Upper lobe of left lung (tissue), 4 donors: ENCODE measurements around the gene PRR5L.

Experiments
- CTCF ChIP-seq, 6 experiments: fragments of 450-650 bp in 4 of 6; fragments of 200-600 bp in 2 of 6; sonication (generic) in 2 of 6; IDR thresholded peaks; one replicate each; pipeline ENCODE4 v1.5.1; 2016 to 2019; ENCODE audit warnings: antibody characterized with exemption in 6 of 6
- EP300 ChIP-seq, 4 donors: sonication (generic); formaldehyde crosslinking; IDR thresholded peaks; one replicate each; pipeline ENCODE4 v1.5.1; 2017; ENCODE audit warnings: antibody characterized with exemption in 4 of 4, control low read depth in 2 of 4
- POLR2A ChIP-seq, 4 donors: fragments of 450-650 bp; IDR thresholded peaks; one replicate each; pipeline ENCODE4 v1.5.1; 2016 to 2017; ENCODE audit warnings: antibody characterized with exemption in 4 of 4, mild to moderate bottlenecking in 2 of 4
- POLR2AphosphoS5 ChIP-seq, 2 donors: sonication (generic); formaldehyde crosslinking; IDR thresholded peaks; one replicate each; pipeline ENCODE4 v1.5.1; 2017; ENCODE audit warnings: antibody characterized with exemption in 2 of 2

DNA sequence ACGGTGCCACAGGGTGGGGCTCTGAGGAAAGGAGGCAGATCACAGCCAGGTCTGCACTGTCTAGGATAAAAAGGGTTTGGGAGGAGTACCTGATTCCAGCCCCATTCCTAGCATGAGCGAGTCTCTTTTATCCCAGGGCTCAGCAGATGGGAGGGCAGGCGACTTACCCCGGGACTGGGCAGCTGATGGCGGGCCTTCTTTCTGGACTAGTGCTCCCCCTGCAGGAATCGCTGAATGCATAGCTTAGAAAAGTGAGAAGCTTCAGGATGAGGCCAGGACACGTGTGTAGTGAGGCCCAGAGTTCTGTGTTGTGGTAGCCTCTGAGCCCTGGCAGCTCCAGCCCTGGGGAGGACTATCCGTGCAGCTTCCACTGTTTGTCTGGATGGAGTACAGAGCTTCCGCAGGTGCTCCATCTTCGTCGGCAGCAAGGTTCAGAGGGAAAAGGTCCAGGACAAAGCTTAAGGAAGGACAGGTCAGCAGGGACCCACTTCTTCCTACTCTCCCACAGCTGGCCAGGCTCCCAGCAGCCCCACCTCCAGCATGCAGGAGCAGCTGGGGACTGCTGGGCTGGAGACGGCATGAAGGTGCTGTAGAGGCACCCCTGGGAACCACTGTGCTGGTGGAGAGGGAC is 37.2 kb upstream of the PRR5L start:
- peak in 5 of 6 experiments; percentile 30 to 64 (median 55) for TF ChIP-seq CTCF (IDR thresholded peaks at IDR 0.05)
- TF ChIP-seq POLR2A (IDR thresholded peaks at IDR 0.05): no peak
- no peak for TF ChIP-seq POLR2AphosphoS5 (IDR thresholded peaks at IDR 0.05)
- TF ChIP-seq EP300 (IDR thresholded peaks at IDR 0.05): no peak
